HL-60/S4 (cell line): ENCODE data around the gene IL10RA.
"Not testable (repeated sequence)": the region's sequence is repeated elsewhere in the genome, so short reads cannot be mapped to it uniquely, and the experiment has no call there.

Source experiments
- in situ Hi-C: fragments of 300-500 bp; cut with MboI; formaldehyde crosslinking; loops from 2 replicates; pipeline ENCODE4 v1.14.3; 2022; ENCODE audit warnings: low sequenced_read_pairs

Gene IL10RA

GRCh38 chr11:117960406-117960805 is 25.8 kb upstream of the IL10RA start:
- in situ Hi-C loops = no loop called here

- in situ Hi-C loops = no loop called here
Observed at GRCh38 chr11:117961896-117962295, 24.3 kb upstream of the IL10RA start.

- in situ Hi-C loops = no loop called here
Observed at GRCh38 chr11:117962826-117963225, 23.4 kb upstream of the IL10RA start.

- in situ Hi-C loops = no loop called here
Observed at GRCh38 chr11:117966908-117967307, 19.3 kb upstream of the IL10RA start.

- in situ Hi-C loops = no loop called here
Observed at GRCh38 chr11:117969160-117969991, 16.8 kb upstream of the IL10RA start.

- in situ Hi-C loops = no loop called here
Observed at GRCh38 chr11:117970400-117971024, 15.7 kb upstream of the IL10RA start.

GRCh38 chr11:117972044-117972443 is 14.2 kb upstream of the IL10RA start:
- in situ Hi-C loops = no loop called here

GRCh38 chr11:117972629-117973502 is 13.3 kb upstream of the IL10RA start:
- in situ Hi-C loops = no loop called here

- in situ Hi-C loops = no loop called here
Observed at GRCh38 chr11:117973503-117973860, 12.7 kb upstream of the IL10RA start.

GRCh38 chr11:117976445-117976844 is 9.7 kb upstream of the IL10RA start:
- in situ Hi-C loops = no loop called here

- in situ Hi-C loops = no loop called here
Observed at GRCh38 chr11:117977029-117977428, 9.2 kb upstream of the IL10RA start.

GRCh38 chr11:117977612-117978264 is 8.5 kb upstream of the IL10RA start:
- in situ Hi-C loops = not testable (repeated sequence)

- in situ Hi-C loops = not testable (repeated sequence)
Observed at GRCh38 chr11:117978291-117978910, 7.8 kb upstream of the IL10RA start.

GRCh38 chr11:117978991-117979390 is 7.2 kb upstream of the IL10RA start:
- in situ Hi-C loops = no loop called here

GRCh38 chr11:117979481-117980211 is 6.5 kb upstream of the IL10RA start:
- in situ Hi-C loops = no loop called here

GRCh38 chr11:117980280-117980679 is 5.9 kb upstream of the IL10RA start:
- in situ Hi-C loops = no loop called here

GRCh38 chr11:117980720-117981119 is 5.5 kb upstream of the IL10RA start:
- in situ Hi-C loops = no loop called here

- in situ Hi-C loops = no loop called here
Observed at GRCh38 chr11:117983163-117983475, 3.1 kb upstream of the IL10RA start.

- in situ Hi-C loops = no loop called here
Observed at GRCh38 chr11:117984476-117984875, 1.7 kb upstream of the IL10RA start.

GRCh38 chr11:117986981-117987574 is 884 bp downstream of the IL10RA start:
- in situ Hi-C loops = no loop called here
